Measurements from ENCODE around the gene PLCD3. TPM values are rescaled to one million over a fixed set of nuclear protein-coding genes. Genes with fewer than 3 reads are reported as not detected.

PLCD3 gene, protein sequence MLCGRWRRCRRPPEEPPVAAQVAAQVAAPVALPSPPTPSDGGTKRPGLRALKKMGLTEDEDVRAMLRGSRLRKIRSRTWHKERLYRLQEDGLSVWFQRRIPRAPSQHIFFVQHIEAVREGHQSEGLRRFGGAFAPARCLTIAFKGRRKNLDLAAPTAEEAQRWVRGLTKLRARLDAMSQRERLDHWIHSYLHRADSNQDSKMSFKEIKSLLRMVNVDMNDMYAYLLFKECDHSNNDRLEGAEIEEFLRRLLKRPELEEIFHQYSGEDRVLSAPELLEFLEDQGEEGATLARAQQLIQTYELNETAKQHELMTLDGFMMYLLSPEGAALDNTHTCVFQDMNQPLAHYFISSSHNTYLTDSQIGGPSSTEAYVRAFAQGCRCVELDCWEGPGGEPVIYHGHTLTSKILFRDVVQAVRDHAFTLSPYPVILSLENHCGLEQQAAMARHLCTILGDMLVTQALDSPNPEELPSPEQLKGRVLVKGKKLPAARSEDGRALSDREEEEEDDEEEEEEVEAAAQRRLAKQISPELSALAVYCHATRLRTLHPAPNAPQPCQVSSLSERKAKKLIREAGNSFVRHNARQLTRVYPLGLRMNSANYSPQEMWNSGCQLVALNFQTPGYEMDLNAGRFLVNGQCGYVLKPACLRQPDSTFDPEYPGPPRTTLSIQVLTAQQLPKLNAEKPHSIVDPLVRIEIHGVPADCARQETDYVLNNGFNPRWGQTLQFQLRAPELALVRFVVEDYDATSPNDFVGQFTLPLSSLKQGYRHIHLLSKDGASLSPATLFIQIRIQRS
- 33.6 TPM for polyA plus RNA-seq (ENCODE audit: insufficient read length)

DNA sequence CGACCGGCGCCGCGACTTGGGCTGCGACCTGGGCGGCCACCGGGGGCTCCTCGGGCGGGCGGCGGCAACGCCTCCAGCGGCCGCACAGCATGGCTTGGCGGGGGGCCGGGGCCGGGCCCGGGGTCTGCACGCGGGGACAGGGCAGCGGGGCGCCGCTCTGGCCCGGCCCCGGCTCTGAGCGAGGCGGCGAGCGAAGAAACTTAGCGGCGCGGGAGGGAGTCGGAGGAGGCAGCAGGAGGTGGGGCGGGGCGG is at the start of gene PLCD3:
PLCD3 (minus strand) TSS at position 196 of the 252 bp plus-strand sequence; CDS start at position 91, 105 bp downstream.
- DNase-seq (ENCODE audit: low read depth) = no peak

DNA sequence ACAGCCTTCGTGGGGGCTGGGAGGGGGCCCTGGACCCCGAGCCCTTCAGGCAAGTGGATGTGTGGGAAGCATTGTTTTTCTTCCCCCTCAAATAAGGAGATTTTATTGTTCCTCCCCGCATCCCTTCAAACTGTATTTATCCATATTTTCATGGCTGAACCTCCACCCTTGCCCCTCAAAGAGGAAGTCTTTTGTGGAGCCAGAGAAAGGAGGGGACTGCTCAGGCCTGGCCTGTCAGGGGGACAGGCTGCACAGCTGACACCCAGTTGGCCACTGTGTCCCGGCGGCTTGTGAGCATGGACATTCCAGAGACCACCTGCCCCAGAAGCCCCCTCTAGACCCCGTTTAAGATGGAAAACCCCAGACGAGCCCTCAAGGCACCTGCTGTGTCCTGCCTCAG is 45.2 kb upstream of the PLCD3 start:
- DNase-seq (ENCODE audit: low read depth) = no peak

DNA sequence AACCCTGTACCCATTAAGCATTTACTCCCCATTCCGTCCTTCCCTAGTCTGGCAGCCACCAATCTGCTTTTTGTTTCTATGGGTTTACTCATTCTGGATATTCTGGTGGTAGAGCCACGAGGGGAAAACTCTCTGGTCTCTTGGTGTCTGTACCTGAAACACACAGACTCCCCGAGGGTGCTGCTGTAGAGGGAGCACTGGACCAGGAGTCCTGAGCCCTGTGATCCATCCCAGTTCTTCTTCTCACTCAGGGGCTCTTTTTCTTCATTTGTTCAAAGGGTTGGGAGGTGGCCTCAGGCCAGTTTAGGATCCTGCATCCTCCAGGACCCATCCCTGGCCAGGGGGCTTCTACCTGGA is 43.4 kb upstream of the PLCD3 start:
- DNase-seq (ENCODE audit: low read depth) = no peak

DNA sequence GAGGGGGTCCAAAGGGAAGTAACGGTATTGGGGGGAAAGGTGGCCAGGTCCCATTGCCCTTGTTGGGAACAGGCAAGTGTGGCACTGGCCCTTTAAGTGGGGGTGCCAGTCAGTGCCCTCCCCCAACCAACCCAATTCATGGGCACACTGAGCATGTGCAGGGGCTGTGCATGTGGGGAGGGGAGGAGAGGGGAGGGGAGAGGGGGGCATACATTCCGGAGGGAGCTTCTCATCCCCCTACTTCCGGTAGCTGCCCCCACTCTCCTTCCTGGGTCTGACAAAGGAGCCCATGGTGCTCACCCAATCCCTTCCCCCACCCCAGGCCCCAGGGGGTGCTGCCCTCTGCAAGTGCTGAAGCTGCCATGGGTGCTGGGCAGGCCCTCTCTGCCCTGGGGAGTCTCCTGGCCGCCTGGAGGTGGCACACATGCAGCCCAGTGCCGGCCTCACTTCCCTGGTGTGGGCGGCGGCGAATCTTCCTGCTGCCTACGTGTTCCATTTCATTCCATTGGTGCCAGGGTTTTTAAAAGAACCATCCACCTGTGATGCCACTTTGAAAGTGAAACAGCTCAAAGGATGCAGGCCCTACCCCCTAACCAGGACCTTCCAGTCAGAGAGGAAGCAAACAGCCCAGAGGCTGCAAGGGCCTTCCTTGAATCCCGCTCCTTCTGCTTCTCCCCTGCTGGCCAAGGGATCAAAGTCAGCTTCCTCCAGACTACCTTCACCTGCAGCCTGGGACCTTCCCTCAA is 40.4 kb upstream of the PLCD3 start:
- no peak for DNase-seq (ENCODE audit: low read depth)

DNA sequence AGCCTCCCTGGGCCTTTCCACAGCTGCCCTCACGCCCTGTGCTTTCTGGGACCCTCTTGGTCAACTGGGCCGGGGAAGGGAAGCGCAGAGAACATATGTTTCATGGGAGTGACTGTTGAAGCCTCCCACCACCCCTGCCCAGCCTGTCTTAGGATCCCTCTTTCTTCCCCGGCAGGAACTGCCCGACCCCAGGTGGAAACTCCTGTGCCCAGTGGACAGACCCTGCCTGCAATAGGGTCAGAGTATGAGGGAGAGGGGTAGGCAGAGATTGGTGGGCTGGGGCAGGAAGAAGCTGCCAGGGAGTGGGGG is 39.9 kb upstream of the PLCD3 start:
- DNase-seq (ENCODE audit: low read depth) = no peak

DNA sequence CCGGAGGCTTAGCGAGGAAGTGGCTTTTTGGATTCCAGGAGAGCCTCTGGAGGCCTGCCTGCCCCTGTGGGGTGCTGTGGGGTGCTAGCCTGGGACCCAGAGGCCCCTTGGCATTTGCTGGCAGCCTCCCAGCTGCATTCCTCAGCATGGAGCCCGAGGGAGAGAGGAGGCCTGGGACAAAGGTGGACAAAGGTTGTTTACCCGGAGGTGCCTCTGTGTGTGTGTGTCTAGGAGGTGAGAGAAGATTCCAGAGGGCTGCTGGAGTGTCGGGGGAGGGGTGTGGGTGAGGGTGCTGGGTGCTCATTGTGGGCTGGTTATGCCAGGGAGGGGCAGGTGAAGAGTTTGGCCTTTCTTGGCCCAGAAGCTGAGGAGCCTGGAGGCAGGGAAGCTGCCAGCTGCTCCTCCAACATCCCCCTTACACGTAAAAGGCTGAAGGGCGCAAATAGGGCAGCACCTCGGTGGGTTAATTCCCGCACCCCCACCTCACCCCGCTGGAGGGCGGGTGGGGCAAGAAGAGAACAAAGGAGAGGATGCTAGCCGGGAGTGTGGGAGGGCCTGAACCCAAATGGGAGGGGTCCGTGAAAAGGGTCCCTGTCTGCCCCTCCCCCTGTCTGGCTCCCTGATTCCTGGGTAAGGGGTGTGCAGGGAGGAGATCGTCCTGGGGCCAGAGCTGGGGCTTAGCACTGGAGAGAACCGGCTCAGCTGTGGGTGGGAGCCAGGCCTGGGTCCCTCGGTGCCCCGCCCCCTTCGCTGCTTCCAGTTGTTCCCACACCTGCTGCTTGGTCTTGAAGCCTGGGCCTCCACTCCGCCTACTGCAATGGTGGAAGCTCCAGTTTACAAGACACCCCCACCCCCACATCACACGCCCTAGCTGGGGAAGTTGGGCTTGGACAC is 39.3 kb upstream of the PLCD3 start:
- DNase-seq (ENCODE audit: low read depth) = no peak

DNA sequence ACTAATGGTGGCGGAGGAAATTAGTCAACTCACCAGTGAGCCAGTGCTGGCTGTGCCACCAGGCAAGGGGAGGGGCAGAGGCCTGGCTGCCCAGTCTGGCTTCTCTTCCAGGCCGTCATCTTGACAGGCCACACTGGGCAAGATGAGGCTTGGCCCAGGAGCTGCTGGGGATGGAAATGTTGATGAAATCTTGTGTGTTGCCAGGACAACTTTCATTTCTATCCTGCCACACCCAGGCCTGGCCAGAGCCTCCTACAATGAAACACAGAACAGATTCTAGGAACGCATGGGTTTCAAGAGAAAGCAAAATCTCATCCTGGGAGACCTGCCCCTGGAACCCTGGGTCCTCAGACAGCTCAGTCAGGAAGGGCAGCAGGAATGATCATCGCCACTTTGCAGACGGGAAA is 38.6 kb upstream of the PLCD3 start:
- DNase-seq (ENCODE audit: low read depth) = no peak

DNA sequence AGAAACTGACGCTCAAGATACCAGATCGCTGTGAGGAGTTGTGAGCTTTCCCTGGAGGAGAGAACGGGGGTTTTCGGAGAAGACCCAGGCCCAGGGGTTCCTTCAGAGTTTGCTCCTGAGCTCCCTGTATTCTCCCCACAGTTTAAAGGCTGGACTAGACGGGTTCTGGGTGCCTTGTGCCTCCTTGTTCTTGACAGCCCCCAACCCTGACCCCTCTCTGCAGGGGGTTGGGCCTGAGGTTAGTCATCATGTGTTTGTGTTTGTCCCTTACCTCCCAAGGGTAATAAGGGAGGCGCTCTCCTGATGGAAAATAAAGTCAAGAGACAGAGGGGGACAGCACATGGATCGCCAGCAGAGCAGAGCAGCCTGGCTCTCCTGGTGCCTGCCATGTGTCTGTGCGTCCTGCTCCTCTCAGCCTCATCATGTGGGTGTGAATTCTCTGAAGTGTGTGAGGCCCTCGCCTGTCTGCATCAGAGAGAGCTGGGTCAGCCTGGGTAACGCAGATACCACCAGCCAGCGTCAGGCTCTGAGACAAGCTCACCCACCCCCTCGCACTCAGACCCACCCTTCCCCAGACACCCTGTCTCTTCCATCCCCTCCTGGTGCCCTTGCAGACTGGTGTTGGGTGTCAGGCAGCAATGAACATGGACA is 38.1 kb upstream of the PLCD3 start:
- no peak for DNase-seq (ENCODE audit: low read depth)

DNA sequence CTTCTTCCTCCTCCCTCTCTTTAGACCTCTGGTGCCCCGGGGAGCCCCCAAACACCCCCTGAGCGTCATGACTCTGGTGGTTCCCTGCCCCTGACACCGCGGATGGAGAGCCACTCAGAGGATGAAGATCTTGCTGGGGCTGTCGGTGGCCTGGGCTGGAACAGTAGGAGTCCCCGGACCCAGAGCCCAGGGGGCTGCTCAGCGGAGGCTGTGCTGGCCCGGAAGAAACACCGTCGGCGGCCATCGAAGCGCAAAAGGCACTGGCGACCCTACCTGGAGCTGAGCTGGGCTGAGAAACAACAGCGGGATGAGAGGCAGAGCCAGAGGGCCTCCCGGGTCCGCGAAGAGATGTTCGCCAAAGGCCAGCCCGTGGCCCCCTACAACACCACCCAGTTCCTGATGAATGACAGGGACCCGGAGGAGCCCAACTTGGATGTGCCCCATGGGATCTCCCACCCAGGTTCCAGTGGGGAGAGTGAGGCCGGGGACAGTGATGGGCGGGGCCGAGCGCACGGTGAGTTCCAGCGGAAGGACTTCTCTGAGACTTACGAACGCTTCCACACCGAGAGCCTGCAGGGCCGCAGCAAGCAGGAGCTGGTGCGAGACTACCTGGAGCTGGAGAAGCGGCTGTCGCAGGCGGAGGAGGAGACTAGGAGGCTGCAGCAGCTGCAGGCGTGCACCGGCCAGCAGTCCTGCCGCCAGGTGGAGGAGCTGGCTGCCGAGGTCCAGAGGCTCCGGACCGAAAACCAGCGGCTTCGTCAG is 36.9 kb upstream of the PLCD3 start:
- DNase-seq (ENCODE audit: low read depth) = no peak

DNA sequence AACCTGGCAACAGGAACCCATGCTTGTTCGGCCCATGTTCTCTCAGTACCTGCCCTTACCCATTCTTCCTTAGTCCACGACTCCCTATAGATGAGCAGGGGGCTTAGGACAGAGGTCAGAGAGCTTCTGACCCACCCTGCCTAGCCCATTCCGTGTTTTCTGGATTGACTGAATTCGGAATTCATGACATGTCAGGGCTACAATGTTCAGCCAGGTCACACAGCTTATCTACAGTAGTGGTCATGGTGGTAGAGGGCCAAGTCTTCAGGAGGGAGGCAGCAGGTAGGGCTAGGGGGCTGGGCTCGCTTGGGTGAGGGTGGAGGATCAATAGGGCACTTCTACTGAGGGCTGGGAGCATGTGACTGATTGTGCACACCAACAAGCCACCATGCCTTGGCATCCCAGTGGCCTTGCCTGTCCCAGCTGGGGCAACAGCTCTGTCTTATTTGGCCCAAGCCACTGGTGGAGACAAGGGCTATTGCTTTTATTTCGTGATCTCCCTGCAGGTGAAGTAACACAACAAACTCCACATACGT is 32.5 kb upstream of the PLCD3 start:
- no peak for DNase-seq (ENCODE audit: low read depth)

DNA sequence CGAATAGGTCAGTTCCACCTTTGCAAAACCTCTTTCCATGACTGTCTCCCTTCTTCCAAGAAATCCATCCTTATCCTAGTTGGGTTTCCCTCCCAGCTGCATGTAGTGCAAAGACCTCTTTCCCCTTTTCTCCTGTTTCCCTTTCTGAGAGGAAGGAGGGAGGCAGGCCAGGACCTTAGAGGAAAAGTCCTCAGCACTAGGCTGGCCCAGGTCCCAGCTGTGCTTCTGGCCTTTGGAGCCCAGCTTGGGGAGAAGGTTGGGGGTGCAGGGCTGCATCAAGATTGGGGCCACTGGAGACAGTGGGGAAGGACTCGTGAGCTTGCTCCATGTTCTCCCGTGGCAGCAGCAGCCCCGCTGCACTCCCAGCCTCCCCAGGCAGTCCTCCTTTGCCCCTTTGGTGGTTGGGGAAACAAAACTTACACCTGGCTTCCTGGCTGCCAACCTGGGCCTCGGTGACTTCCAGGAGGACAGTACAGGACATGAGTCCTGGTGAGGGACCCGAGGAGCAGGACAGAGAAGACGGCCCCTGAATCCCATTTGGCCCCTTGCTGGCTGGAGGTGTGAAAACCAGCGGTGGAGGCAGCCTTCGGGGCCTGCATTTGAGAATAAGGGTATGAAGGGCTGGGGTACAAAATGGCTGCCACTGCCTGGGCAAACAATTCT is 29.8 kb upstream of the PLCD3 start:
- no peak for DNase-seq (ENCODE audit: low read depth)

DNA sequence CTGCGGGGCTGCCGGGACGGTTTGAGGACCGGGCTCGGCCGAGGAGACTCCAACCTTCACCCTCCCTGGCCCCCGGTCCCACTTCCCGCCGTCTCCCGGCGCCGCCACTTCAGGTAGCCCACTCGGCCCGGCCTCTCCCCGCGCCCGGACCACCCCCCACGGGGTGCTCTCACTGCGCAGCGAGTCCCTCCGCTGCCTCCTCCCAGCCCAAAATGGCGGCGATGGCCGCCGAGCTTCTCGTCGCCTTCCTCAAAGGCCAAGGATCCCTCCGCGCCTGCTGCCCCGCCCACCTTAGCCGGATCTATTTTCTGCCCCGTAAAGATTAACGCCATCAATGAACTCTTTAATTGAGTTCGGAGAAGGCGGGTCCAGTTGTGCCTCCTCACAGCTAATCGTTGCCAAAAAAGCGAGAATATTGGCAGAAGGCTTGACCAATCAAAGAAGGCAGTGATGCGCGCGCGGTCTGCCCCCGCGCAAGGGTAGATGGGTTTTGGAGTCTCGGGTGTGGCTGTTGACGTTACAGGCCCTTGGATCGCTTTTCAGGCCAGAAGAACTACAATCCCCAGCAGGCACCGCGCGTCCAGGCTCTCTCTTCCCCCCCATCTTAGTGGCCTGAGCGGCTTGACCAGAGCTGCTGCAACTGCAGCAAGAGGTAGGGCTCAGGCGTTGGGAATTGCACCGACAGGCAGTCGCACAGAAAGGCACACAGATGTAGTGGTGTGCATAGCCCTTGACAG is 29.1 kb upstream of the PLCD3 start, which contains the start of gene HEXIM2:
HEXIM2 (plus strand) TSS at position 588 of the 737 bp plus-strand sequence. CDS start 919 bp downstream, outside the sequence.
- DNase-seq (ENCODE audit: low read depth) = peak; percentile 100

DNA sequence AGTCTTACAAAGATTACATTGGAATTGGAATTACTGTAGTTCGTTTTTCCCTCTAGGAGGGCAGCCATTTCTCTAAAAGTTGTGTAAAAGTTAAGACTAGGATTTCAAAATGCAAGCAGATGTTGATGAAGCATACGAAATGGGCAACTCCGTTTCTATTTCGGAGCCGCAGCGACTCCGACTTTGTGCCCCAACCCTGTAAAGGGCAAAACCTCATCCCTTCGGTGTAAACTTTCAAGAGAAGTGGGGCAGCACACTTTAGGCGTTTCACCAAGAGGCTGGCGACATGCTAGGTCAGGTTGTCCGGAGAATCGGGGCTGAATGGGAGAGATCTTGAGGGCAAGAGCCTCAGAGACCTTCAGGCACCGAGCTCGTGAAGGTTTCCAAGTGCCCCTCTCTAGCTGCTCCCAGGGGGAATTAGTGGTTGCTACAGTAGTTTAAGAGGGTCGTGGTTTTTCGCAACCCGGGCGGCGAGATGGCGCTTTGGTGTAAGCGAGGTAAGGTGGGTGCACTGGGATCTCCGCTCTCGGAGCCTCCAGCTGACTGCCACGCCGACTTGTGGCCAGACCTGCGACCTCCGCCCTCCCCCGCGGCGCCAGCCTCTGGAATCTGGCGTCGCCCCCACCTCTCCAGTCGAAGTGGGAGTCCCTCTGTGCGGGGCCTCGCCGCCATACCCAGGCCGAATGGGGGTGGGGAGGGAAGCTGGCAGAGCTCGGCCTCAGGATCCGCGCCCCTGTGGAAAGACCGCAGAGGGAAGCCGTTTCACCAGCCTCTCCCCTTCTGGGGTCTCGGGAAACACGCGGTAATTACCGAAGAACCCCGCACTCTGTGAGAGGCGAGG is 28.4 kb upstream of the PLCD3 start:
- no peak for DNase-seq (ENCODE audit: low read depth)

DNA sequence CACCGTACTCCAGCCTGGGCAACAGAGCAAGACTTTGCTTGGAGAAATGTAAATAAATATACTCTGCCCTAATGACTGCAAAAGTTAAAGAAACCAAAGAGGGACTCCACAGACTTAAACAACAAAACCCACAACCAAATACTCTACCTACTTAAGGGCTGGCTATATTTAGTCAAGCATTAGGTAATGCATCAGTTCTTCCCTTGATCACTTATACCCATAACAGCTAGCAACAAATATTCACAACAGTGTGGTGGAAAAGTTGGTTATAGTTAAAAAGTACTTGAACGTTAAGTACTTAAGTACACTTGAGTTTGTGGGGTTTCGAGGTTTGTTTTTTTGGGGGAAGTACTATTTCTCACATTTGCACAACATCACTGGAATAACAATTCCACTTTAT is 23.9 kb upstream of the PLCD3 start:
- DNase-seq (ENCODE audit: low read depth) = no peak

DNA sequence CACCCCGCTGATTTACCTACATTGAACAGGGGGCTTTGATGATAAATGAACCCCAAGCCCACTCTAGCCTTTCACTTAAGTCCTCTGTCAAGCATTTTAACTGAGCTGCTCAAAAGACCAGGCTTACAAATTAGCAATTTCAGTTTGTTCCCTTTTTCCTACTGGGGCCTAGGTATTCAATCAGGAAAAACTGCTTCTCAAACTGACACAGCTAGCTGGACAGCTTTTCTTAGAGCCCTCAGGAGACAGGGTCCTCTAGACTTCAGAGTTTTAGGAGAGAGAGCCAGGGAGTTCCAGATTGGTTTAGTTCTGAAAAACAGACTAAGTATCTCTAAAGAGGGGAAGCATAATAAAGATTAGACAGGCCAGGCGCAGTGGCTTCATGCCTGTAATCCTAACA is 23.2 kb upstream of the PLCD3 start:
- DNase-seq (ENCODE audit: low read depth) = no peak

DNA sequence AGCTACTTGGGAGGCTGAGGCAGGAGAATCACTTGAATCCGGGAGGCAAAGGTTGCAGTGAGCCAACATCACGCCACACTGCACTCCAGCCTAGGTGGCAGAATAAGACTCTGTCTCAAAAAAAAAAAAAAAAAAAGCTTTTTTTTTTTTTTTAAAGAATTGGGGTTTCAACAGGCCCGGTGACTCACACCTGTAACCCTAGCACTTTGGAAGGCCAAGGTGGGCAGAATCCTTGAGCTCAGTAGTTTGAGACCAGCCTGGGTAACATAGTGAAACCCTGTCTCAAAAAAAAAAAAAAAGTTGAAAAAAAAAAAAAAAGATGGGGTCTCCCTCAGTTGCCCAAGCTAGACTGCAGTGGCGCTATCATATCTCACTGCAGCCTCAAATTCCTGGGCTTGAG is 22.7 kb upstream of the PLCD3 start:
- no peak for DNase-seq (ENCODE audit: low read depth)

DNA sequence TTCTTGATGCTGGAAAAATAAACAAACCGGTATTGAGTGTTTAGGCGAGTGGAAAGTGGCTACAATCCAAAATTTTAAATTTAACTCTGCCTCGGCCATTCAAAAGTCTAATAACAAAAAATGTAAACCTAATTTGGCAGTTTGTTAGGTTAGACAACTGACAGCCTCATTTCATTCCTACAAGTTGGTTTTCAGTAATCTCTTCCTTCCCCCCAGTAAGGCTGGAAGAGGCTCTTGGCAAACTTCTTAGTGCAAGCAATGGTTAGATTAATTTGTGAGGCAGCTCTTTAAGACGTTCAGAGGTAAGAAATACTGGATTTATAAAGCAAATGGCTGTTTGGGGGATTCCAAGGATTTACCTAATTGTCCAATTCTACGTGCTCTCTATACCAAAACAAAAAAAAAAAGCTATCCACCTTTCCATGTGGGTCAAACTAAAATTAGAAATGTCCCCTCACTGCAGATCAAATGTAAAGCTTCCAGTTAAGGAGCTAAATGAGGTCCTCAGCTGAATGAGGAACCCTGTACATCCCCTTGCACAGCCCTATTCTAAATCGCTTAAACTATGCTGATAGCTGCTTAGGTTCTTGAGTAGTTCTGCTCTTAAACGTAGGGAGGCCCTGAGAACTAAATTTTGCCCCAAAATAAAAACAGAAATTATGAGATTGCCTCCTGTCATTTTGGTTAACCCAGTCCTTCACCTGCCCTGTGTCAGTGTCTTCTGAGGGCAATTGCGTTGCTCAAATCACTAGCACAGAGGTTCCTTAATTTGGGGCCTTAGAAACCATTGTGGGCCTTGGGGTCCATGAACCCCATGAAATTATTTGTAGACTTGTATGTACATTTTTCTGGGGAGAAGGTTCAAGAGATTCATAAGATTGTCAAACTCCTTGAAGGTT is 18.8 kb upstream of the PLCD3 start:
- DNase-seq (ENCODE audit: low read depth) = no peak
